Measurements from ENCODE around the gene KAT2B.

The KAT2B gene

GRCh38 chr3:20007960-20008359 is 32.3 kb upstream of the KAT2B start:
- H3K4me1 ChIP-seq (ENCODE audit: low read length): no peaks in the 10 kb centered on the region
- H3K9ac ChIP-seq (ENCODE audit: low read length): no peak overlapping the region
- no peaks in the 10 kb centered on the region for H3K36me3 ChIP-seq (replicated peaks; ENCODE audit: low read depth, low read length)
- no peaks in the 10 kb centered on the region for H3K9me3 ChIP-seq (ENCODE audit: insufficient read depth, low read length)
- TF ChIP-seq CTCF (IDR thresholded peaks at IDR 0.05; ENCODE audit: low read depth, low read length) (no peak), EZH2phosphoT487 (IDR thresholded peaks at IDR 0.05; ENCODE audit: low read depth) (no peak)
- H3K27me3 ChIP-seq (ENCODE audit: low read depth, low read length): no peaks in the 10 kb centered on the region
- H3K79me2 ChIP-seq (ENCODE audit: low read length): no peaks in the 10 kb centered on the region
- H4K20me1 ChIP-seq (ENCODE audit: insufficient read depth, low read length): no peaks in the 10 kb centered on the region
- no peak overlapping the region for H2AFZ ChIP-seq (ENCODE audit: low read depth, low read length)
- H3K27ac ChIP-seq (ENCODE audit: low read length): no peak overlapping the region
- H3K4me3 ChIP-seq (ENCODE audit: low read length): no peak overlapping the region
- H3K4me2 ChIP-seq (ENCODE audit: low read length): no peak overlapping the region

GRCh38 chr3:20008646-20009045 is 31.6 kb upstream of the KAT2B start:
- Histone ChIP-seq H3K9me3 (ENCODE audit: insufficient read depth, low read length) (no peaks in the 10 kb centered on the region), H3K36me3 (replicated peaks; ENCODE audit: low read depth, low read length) (no peaks in the 10 kb centered on the region), H3K79me2 (ENCODE audit: low read length) (no peaks in the 10 kb centered on the region), H4K20me1 (ENCODE audit: insufficient read depth, low read length) (no peaks in the 10 kb centered on the region), H2AFZ (ENCODE audit: low read depth, low read length) (no peak overlapping the region), H3K27ac (ENCODE audit: low read length) (no peak overlapping the region), H3K4me3 (ENCODE audit: low read length) (no peak overlapping the region), H3K4me2 (ENCODE audit: low read length) (no peak overlapping the region), H3K9ac (ENCODE audit: low read length) (no peak overlapping the region), H3K4me1 (ENCODE audit: low read length) (no peaks in the 10 kb centered on the region), H3K27me3 (ENCODE audit: low read depth, low read length) (no peaks in the 10 kb centered on the region)
- TF ChIP-seq CTCF (IDR thresholded peaks at IDR 0.05; ENCODE audit: low read depth, low read length) (no peak), EZH2phosphoT487 (IDR thresholded peaks at IDR 0.05; ENCODE audit: low read depth) (no peak)

- Histone ChIP-seq H3K27ac (ENCODE audit: low read length) (no peak within 1 kb of the TSS), H3K9ac (ENCODE audit: low read length) (no peak within 1 kb of the TSS), H4K20me1 (ENCODE audit: insufficient read depth, low read length) (no peaks in the 10 kb centered on the region), H3K9me3 (ENCODE audit: insufficient read depth, low read length) (no peaks in the 10 kb centered on the region), H2AFZ (ENCODE audit: low read depth, low read length) (no peak within 1 kb of the TSS), H3K4me2 (ENCODE audit: low read length) (no peak within 1 kb of the TSS), H3K27me3 (ENCODE audit: low read depth, low read length) (no peaks in the 10 kb centered on the region), H3K36me3 (replicated peaks; ENCODE audit: low read depth, low read length) (no peaks in the 10 kb centered on the region), H3K4me1 (ENCODE audit: low read length) (no peaks in the 10 kb centered on the region), H3K4me3 (ENCODE audit: low read length) (no peak within 1 kb of the TSS), H3K79me2 (ENCODE audit: low read length) (no peaks in the 10 kb centered on the region)
- TF ChIP-seq CTCF (IDR thresholded peaks at IDR 0.05; ENCODE audit: low read depth, low read length) (no peak), EZH2phosphoT487 (IDR thresholded peaks at IDR 0.05; ENCODE audit: low read depth) (no peak)
These were observed 28.1 kb upstream of the KAT2B start, which contains the start of gene PP2D1 for GRCh38 chr3:20012164-20012563. Gene PP2D1, minus strand, starts transcription at chr3:20012264. Its CDS starts 192 bp downstream, at chr3:20012072.

GRCh38 chr3:20013396-20013795 is 26.9 kb upstream of the KAT2B start:
- Histone ChIP-seq H3K9ac (ENCODE audit: low read length) (no peak overlapping the region), H2AFZ (ENCODE audit: low read depth, low read length) (no peak overlapping the region)
- TF ChIP-seq EZH2phosphoT487 (IDR thresholded peaks at IDR 0.05; ENCODE audit: low read depth) (no peak), CTCF (IDR thresholded peaks at IDR 0.05; ENCODE audit: low read depth, low read length) (no peak)

More at GRCh38 chr3:20013396-20013795, 26.9 kb upstream of the KAT2B start:
- Histone ChIP-seq H4K20me1 (ENCODE audit: insufficient read depth, low read length) (no peaks in the 10 kb centered on the region), H3K79me2 (ENCODE audit: low read length) (no peaks in the 10 kb centered on the region), H3K4me3 (ENCODE audit: low read length) (no peak overlapping the region), H3K9me3 (ENCODE audit: insufficient read depth, low read length) (no peaks in the 10 kb centered on the region), H3K4me2 (ENCODE audit: low read length) (no peak overlapping the region), H3K27me3 (ENCODE audit: low read depth, low read length) (no peaks in the 10 kb centered on the region), H3K36me3 (replicated peaks; ENCODE audit: low read depth, low read length) (no peaks in the 10 kb centered on the region), H3K4me1 (ENCODE audit: low read length) (no peaks in the 10 kb centered on the region), H3K27ac (ENCODE audit: low read length) (no peak overlapping the region)
